ENCODE results near the gene PKIG. TPM values are rescaled to one million over a fixed set of nuclear protein-coding genes. Genes with fewer than 3 reads are reported as not detected.

Gene PKIG
- total and polyA plus RNA-seq, 11 donors = 155 to 286 (median 200) TPM

DNA sequence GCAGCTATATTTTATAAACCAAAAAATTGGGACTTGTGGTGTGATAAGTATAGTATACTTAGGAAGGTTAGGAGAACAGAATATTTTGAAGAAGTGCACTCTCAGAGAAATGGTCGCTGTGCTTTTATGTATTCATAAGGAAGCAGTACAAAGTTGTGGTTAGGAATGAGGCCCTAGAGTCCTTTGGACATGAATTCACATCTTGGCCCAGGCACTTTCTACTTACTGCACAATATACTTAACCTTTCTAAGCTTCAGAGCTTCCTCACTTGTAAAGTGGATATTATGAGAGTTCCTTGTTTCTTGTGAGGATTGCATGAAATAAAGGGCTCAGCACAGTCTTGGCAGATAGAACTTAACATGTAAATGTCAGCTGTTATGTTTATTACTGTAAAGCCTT lies 39.5 kb upstream of the PKIG start:
- DNase-seq (no peak), ATAC-seq (no peak)
- H3K4me3 ChIP-seq = no peak overlapping the region
- TF ChIP-seq POLR2A (IDR thresholded peaks at IDR 0.05) (no peak), CTCF (IDR thresholded peaks at IDR 0.05) (no peak)
- WGBS, 4 donors = 70 to 88% (median 73%) methylated on average over 1 of the region's 1 CpG
- H3K27ac ChIP-seq = peak overlapping the region in 2 of 12 donors; percentile 20 to 67
- no peaks in the 10 kb centered on the region for H3K27me3 ChIP-seq
- intact Hi-C loops (cut with DNase I) = loop anchor here in 1 of 10 donors (10.0 kb wide), 1 partner anchor 342 kb away; the partner anchor contains the start of gene YWHAB
- H3K9me3 ChIP-seq = no peaks in the 10 kb centered on the region
- no peaks in the 10 kb centered on the region for H3K36me3 ChIP-seq
- peaks cover 0 to 45% (median 34%) of the 10 kb centered on the region in 12 donors for H3K4me1 ChIP-seq

DNA sequence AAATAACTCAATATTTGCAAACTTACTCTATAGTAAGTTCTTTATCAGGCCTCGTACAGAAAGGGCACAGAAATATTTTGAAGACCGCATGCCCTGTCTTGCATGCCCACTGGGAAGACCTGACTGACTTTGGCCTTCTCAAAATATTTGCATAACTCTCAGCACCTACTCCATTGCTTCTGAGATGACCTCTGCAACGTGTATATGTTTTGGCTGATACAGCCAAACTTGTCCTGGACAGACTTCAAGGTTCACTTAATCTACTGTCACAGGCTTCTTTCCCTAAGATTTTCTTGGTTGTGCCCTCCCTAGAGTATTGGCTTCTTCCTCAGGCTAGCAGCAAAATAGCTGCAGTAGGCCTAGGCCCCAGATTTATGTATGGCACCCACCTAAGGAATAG lies 39.0 kb upstream of the PKIG start:
- Histone ChIP-seq H3K27me3 (no peaks in the 10 kb centered on the region), H3K36me3 (no peaks in the 10 kb centered on the region), H3K4me1 (peaks cover 0 to 49% (median 39%) of the 10 kb centered on the region in 12 donors), H3K4me3 (no peak overlapping the region), H3K9me3 (no peaks in the 10 kb centered on the region), H3K27ac (peak overlapping the region in 2 of 12 donors; percentile 20 to 67)
- no peak for TF ChIP-seq POLR2A (IDR thresholded peaks at IDR 0.05)
- TF ChIP-seq CTCF (IDR thresholded peaks at IDR 0.05) = no peak
- ATAC-seq = no peak
- 60 to 69% (median 64%) methylated on average over 3 of the region's 3 CpGs for whole genome bisulfite sequencing, 4 donors
- intact Hi-C loops (cut with DNase I) = loop anchor here in 1 of 10 donors (10.0 kb wide), 1 partner anchor 341 kb away; the partner anchor contains the start of gene YWHAB
- DNase-seq = no peak

DNA sequence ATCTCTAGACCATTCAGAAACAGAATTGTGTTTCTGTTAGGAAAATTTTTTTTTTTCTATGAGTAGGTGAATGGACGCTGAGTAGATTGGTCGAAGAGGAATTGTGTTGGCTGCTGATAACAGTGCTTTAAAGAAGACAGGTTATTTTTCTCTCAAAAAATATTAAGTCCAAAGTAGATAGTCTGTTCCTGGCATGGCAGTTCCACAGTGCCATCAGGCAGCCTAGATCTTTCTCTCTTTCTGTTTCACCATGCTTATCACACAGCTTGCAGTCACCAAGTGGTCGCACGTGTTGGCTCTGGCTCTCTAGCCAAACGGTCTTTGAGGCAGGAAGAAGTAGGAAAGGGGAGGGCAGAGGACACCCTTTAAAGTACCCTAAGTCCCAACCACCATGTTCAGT lies 38.1 kb upstream of the PKIG start:
- Histone ChIP-seq H3K9me3 (no peaks in the 10 kb centered on the region), H3K4me1 (peaks cover 0 to 54% (median 41%) of the 10 kb centered on the region in 12 donors), H3K27me3 (no peaks in the 10 kb centered on the region), H3K4me3 (no peak overlapping the region), H3K36me3 (no peaks in the 10 kb centered on the region), H3K27ac (peak overlapping the region in 4 of 12 donors; percentile 8 to 67 (median 38))
- WGBS, 4 donors = 38 to 44% (median 43%) methylated on average over 5 of the region's 5 CpGs
- ATAC-seq = peak in 1 of 4 donors; percentile 55
- no peak for DNase-seq
- intact Hi-C loops (cut with DNase I) = loop anchor here in 1 of 10 donors (10.0 kb wide), 1 partner anchor 341 kb away; the partner anchor contains the start of gene YWHAB
- TF ChIP-seq CTCF (IDR thresholded peaks at IDR 0.05) (no peak), POLR2A (IDR thresholded peaks at IDR 0.05) (no peak)

DNA sequence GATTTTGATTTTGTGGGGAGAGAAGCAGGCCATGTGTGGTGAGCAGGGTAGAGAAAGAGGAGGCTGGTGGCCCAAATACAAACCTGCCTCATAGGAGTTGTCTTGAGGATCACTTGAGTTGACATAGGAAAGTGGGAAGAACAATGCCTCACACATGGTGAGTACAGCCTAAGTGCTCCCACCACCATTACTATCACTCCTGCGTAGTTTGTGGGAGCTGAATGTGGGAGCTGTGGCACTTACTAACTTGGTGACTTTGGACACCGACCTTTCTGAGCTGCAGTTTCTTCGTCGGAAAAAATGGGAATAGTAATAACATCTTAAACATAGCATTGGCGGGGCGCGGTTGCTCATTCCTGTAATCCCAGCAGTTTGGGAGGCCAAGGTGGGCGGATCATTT lies 35.0 kb upstream of the PKIG start:
- 95 to 99% (median 96%) methylated on average over 8 of the region's 8 CpGs for WGBS, 4 donors
- TF ChIP-seq CTCF (IDR thresholded peaks at IDR 0.05) (no peak), POLR2A (IDR thresholded peaks at IDR 0.05) (no peak)
- ATAC-seq (no peak), DNase-seq (no peak)
- Histone ChIP-seq H3K27ac (peak overlapping the region in 6 of 12 donors; percentile 17 to 83 (median 72)), H3K4me3 (no peak overlapping the region), H3K36me3 (no peaks in the 10 kb centered on the region), H3K27me3 (no peaks in the 10 kb centered on the region), H3K9me3 (no peaks in the 10 kb centered on the region), H3K4me1 (peaks cover 0 to 51% (median 28%) of the 10 kb centered on the region in 12 donors)
- intact Hi-C loops (cut with DNase I) = loop anchor here in 1 of 10 donors (10.0 kb wide), 1 partner anchor 337 kb away; the partner anchor contains the start of gene YWHAB

Measured in heart left ventricle (tissue), 16 donors.